ENCODE results near the gene FLT4.

DNA sequence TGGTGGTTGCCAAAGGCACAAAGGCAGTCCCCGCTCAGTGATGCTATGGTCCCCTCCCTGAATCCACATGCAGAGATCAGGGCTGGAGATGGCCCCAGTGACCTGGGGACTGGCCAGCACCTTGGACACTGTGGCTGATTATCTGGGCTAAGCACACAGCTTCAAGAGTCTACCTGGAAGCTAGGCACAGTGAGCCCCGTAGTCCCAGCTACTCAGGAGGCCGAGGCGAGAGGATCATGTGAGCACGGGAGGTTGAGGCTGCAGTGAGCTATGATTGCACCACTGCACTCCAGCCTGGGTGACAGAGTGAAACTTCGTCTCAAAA is 49.8 kb downstream of the FLT4 start:
- TF ChIP-seq, protein P1, sequence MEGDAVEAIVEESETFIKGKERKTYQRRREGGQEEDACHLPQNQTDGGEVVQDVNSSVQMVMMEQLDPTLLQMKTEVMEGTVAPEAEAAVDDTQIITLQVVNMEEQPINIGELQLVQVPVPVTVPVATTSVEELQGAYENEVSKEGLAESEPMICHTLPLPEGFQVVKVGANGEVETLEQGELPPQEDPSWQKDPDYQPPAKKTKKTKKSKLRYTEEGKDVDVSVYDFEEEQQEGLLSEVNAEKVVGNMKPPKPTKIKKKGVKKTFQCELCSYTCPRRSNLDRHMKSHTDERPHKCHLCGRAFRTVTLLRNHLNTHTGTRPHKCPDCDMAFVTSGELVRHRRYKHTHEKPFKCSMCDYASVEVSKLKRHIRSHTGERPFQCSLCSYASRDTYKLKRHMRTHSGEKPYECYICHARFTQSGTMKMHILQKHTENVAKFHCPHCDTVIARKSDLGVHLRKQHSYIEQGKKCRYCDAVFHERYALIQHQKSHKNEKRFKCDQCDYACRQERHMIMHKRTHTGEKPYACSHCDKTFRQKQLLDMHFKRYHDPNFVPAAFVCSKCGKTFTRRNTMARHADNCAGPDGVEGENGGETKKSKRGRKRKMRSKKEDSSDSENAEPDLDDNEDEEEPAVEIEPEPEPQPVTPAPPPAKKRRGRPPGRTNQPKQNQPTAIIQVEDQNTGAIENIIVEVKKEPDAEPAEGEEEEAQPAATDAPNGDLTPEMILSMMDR (IDR thresholded peaks at IDR 0.05; ENCODE audit: low read depth, low read length, poor library complexity, severe bottlenecking) = no peak
- no peak for TF ChIP-seq EZH2phosphoT487 (IDR thresholded peaks at IDR 0.05; ENCODE audit: borderline replicate concordance, low read length)

All from DOHH2 (cell line).